CD4-positive, alpha-beta T cell treated with Interleukin-6 at 100 ng/mL for 8 hours (primary cell): ENCODE measurements around the gene ZMPSTE24.
"Not testable (repeated sequence)": the region's sequence is repeated elsewhere in the genome, so short reads cannot be mapped to it uniquely, and the experiment has no call there.

Experiments
- DNase-seq: peaks from one replicate; pipeline ENCODE4 v3.0.0-alpha.2; 2020; ENCODE audit warnings: mixed read lengths, low spot score

The ZMPSTE24 gene

DNA sequence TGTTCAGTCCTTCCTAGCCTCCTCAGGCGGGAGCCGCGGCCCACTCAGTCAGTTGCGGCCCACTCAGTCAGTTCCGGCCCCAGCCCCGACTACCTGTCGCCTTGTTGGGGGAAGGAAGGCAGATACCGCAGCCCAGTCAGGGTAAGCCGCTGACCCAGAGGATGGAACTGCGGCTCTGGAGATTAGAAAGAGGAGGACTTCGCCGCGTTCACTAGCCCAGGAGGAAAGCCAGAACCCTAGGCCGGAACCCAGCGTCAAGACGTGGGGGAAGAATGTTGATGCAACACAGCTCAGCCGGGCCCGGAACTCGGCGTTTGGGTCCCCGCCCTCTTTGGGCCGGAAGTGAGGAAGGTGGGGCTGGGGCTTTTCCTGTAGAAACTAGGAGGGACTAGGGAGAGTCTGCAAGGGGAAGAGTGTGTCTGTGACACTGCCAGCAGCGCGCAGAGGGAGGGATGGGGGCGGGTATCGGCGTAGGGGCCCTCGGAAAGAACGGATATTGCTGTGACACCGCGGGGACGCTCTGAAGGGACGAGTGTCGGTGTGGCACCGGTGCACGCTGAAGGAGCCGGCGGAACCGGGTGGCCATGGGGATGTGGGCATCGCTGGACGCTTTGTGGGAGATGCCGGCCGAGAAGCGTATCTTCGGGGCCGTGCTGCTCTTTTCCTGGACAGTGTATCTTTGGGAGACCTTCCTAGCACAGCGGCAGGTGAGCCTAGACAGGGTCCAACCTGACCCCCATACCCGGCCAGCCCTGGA lies at the start of gene ZMPSTE24:
Gene ZMPSTE24, plus strand, starts transcription at position 549 of the 757 bp plus-strand sequence. Its CDS starts 36 bp downstream, at position 585.
- peak; percentile 96 for DNase-seq

DNA sequence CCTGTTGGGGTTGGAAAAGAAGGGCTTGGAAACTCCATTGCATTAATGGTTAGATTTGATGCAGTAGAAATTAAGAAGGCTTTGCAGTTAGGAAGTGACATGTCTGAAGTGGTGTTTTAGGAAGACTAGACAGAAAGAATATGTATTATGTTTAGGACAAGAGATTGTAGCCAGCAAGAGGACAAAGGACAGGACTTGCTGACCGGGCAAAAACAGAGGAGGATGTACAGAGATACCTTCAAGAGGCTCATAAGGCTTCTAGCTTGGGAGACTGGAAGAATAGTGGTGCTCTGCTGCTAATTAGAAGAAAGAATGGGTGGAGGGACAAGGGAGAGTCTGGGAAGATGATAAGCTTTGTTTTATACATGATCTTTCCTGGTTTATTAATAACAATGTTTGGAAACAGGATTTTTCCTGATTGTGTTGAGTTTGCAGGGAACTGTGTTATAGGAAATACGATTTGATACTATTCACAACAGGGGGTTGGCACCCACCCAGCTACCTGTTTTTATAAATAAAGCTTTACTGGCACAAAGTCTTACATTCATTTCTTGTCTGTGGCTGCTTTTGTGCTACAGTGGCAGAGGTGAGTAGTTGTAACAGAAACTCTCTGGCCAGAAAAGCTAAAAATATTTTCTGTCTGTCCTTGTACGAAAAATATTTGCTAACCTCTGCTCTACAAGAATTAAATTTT lies 47.4 kb upstream of the ZMPSTE24 start:
- no peak for DNase-seq

DNA sequence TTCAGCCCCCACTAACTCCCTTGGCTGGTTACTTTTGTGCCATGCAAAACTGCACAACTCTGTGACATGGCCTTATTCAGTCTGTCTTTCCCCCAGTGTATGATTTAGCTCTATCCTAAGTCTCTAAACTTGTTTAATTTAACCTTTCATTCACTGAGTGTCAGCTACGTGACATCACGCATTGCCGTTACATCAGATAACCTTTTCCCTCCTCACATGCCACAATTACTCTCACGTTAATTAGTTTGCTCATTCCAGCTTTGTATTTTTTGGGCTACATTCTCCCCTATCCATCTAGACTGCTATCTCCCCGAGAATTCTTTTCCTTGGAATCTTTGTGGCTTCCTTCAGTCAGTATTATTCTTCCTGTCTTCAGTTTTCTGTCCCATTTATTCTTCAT lies 39.7 kb upstream of the ZMPSTE24 start:
- DNase-seq = no peak

- not testable (repeated sequence) for DNase-seq
Measured at GRCh38 chr1:40221471-40221905, 36.5 kb upstream of the ZMPSTE24 start.

DNA sequence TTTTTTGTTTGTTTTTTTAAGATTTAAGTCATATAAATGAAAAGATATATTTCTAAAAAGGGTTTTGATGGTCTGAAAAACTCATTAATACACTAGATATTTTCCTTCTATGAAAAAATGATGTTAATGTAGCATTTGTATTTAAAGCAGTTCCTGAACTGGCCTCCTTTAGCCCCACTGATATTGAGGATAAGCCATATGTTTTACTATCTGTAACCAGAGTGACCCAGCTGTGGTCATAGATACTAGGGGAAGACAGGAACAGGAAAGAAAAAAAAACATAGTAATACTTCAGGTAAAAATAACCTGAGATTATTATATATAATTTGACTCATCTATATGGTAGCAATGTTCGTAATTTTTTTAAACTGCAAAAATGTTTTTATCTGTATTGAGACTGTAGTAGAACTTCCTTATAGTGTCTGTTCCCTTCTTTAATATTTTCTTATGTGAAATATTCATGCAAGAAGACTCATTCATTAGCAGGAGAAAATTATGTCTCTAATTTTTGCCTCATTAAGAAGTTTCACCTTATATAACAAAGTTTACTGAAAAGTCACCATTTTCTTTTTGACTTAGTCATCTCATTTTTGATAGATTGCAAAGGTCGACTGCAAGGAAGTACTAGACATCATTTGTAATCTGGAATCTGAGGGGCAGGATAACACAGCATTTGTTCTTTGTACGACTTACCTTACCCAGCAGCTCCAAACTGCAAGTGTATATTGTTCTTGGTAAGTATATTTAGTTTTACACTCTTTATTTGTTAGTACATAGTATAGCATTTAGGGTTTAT lies 35.9 kb upstream of the ZMPSTE24 start:
- DNase-seq = no peak

- DNase-seq = no peak
Measured at GRCh38 chr1:40224040-40224439, 34.0 kb upstream of the ZMPSTE24 start.

GRCh38 chr1:40226192-40226591 lies 31.8 kb upstream of the ZMPSTE24 start:
- no peak for DNase-seq

DNA sequence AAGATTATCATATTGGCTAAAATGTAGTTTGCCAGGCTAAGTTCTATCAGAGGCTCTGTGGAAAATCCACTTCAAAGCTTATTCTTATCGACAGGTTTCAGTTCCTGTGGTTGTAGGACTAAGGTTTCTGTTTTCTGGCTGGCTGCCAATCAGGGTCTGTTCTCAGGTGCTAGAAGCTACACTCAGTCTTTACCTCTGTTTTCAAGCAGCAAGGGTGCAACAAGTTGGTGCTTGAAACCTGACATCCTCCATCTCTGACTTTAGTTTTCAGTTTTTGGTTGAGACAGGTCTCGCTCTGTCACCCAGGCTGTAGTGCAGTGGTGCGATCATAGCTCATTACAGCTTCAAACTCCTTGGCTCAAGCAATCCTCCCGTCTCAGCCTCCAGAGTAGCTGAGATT lies 25.6 kb upstream of the ZMPSTE24 start:
- peak; percentile 46 for DNase-seq

GRCh38 chr1:40239626-40240025 lies 18.4 kb upstream of the ZMPSTE24 start:
- no peak for DNase-seq

DNA sequence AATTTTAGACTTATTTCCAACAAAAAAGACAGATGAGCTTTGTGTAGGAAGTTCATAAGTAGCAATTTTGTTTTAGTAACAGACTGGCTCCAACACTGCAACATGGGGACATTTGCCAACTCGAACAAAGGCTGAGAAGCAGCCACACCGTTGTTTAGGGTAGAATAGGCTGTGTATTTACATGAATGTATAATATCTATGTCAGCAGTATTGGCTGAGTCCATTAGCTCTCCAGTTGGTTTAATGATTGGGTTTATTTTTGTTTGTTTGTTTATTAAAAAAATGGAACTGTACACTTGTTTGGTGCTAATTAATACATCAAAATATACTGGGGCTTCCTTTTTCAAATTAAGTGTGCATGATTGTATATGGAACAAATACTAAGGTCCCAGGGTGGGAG lies 17.6 kb upstream of the ZMPSTE24 start:
- DNase-seq = no peak

GRCh38 chr1:40241362-40241761 lies 16.7 kb upstream of the ZMPSTE24 start:
- no peak for DNase-seq

DNA sequence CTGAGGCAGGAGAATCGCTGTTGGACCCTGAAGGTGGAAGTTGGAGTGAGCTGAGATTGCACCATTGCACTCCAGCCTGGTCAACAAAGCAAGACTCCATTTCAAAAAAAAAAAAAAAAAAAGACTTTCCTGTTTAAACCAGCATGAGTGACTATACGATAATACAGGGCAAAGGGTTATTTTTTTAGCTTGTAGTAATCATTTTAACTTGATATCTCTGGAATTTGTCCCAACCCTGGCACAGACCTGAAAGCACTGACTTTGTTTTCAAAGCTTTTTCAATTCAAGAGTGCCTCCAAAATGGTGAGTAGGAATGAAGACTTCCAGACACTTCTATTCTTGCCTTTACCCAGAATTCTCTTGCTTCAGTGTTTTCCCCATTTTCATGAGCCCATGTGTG lies 14.7 kb upstream of the ZMPSTE24 start:
- no peak for DNase-seq

DNA sequence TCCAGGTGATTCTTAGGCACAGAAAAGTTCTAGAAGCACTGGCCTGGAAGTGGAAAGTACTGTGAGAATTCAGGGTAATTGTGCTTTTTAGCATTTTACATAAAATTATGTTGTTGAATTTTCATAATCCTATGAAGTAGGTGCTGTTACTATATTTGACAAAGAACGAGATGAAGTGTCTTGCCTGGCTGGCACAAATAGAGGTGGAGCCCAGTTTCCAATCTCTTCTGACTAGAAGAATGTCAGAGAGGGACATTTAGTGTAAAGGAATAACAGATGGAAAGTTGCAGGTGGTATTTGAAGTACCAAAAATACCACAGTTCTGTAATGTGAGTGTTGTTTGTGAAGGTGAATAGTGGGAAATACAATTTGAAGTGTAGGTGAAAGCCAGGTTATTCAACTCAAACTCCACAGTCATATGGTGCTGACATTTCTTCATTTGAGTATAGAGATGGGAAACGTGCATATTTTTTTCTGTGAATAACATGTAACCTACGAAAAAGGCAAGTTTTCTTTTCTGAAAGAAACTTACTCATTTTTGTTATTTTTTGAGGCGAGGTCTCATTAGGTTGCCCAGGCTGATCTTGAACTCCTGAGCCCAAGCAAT lies 13.8 kb upstream of the ZMPSTE24 start:
- no peak for DNase-seq

GRCh38 chr1:40245686-40246085 lies 12.3 kb upstream of the ZMPSTE24 start:
- DNase-seq = no peak

GRCh38 chr1:40247655-40248054 lies 10.4 kb upstream of the ZMPSTE24 start, which contains the start of gene TMCO2:
Gene TMCO2, plus strand, starts transcription at chr1:40247937. Its CDS starts 57 bp downstream, at chr1:40247994.
- no peak for DNase-seq

DNA sequence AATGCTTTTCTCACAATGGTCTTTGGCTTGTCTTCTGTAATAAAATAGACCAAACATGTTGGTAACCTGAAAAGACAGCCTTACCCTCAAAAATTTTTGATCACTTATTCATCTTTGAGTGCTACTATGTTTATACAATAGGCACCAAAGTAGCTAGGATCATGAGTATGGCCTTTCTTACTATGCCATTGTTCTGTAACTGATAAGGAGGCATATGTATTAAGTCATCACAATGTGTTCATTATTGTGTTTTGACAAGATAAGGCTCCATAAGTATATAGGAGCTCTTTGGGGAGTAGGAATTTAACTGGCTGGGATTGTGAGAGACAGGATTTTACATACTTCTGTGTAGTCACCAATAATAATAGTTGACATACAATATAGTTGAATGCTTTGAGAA lies 9.6 kb upstream of the ZMPSTE24 start:
- DNase-seq = no peak

- DNase-seq = no peak
Measured at GRCh38 chr1:40251456-40251855, 6.6 kb upstream of the ZMPSTE24 start.

GRCh38 chr1:40252601-40253000 lies 5.4 kb upstream of the ZMPSTE24 start:
- no peak for DNase-seq

DNA sequence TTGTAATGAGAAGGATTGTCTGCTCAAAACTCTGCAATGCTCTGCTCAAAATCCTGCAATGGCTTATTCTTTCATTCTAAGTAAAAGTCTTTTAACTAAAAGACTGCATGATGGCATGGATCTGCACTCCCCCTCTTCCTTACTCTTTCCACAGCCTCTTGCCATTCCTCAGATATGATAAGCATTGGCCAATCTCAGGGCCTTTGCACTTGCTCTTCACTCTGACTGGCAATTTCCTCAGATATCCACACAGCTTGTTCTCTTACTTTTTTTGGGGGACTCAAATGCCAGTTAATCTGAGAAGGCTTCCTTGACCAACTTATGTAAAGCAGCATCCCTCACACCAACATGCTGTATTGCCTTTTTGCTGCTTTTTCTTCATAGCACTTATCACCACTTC lies 2.8 kb upstream of the ZMPSTE24 start:
- no peak for DNase-seq

DNA sequence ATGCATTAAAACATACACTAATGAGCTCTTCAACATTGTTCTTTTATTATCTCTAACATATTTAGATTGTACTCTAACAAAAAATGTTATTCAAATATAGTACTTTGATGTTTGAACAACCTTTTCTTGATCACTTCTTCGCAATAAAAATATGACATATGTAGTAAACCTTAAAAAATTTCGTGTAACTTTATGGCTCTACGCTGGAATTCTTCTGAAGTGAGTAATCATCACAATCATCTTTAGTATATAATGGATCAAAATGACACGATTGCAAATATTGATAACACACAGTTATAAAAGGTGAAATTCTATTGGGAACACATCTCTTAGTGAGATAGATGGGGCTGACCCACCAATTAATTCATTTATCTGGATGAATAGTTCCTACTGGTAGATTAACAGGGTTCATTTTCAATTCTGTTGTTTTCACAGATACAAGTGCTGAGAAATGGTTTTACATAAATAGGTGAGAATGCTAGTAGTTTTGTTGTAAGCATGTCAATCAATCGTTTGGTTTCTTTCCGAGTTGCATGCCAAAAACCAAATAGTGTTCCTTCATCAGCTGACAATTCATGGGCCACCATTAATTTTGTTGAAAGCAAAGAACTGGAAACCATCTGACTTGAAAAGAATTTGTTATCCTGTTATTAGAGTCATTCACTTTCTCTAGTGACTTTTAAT lies 1.5 kb upstream of the ZMPSTE24 start:
- DNase-seq = no peak

DNA sequence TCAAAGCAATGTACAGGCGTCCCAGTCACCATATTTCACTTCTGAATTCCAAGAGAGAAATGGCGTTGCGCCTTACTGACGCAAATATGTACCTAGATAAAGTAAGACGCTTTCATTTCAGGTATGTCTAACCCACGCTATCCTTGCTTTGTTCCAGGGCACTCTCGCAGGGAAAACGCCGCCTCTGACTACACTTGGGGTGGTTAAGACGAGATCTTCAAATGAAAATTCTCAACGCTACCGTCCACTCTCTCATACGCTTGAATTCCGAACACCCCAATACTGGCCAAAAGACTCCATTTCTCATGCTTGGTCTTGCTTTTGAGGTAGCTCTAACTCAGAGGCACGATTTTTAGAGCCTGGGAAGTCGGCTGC lies 736 bp upstream of the ZMPSTE24 start:
- peak; percentile 1 for DNase-seq

- no peak for DNase-seq
Measured at GRCh38 chr1:40258445-40258769, 371 bp downstream of the ZMPSTE24 start.
